ENCODE results near the gene NMNAT2.

GRCh38 chr1:183460596-183460995 lies 42.4 kb upstream of the NMNAT2 start:
- TF ChIP-seq CTCF (IDR thresholded peaks at IDR 0.05) (no peak), REST (IDR thresholded peaks at IDR 0.05; ENCODE audit: insufficient read depth in 1 of 2, low read depth in 2 of 2, low read length in 1 of 2) (no peak)

Measured in Panc1 (cell line).